PFSK-1 (cell line): Measurements from ENCODE around the gene CEPT1.

Source experiments
- FOXP2 ChIP-seq: optimal IDR thresholded peaks from 2 replicates; pipeline ENCODE3; 2011; ENCODE audit warnings: borderline replicate concordance, control low read depth, inconsistent platforms; ENCODE audit not compliant: insufficient read depth; ENCODE audit errors: extremely low read length, extremely low read depth
- POLR2AphosphoS5 ChIP-seq: IDR thresholded peaks from 2 replicates; pipeline ENCODE4 v1.6.1; 2012; ENCODE audit warnings: low read depth, mild to moderate bottlenecking, control low read depth, low read length, moderate library complexity
- REST ChIP-seq, 2 experiments: IDR thresholded peaks; 2 replicates each; pipeline versions ENCODE4 v1.6.1 to v1.8.0; 2011 to 2012; ENCODE audit warnings: low read depth in 2 of 2, low read length in 2 of 2, control low read depth in 1 of 2, inconsistent platforms in 1 of 2, mild to moderate bottlenecking in 1 of 2, moderate library complexity in 1 of 2; ENCODE audit not compliant: insufficient read depth in 1 of 2
- SIN3A ChIP-seq: IDR thresholded peaks from 2 replicates; pipeline ENCODE4 v1.6.1; 2012; ENCODE audit warnings: mild to moderate bottlenecking, low read length, moderate library complexity, borderline replicate concordance; ENCODE audit not compliant: insufficient read depth
- TAF1 ChIP-seq: IDR thresholded peaks from 2 replicates; pipeline ENCODE4 v1.6.1; 2012; ENCODE audit warnings: low read length, control low read depth, borderline replicate concordance; ENCODE audit not compliant: insufficient read depth

GRCh38 chr1:111183308-111184069 lies 43.5 kb downstream of the CEPT1 start:
- no peak for TF ChIP-seq REST (IDR thresholded peaks at IDR 0.05; ENCODE audit: insufficient read depth in 1 of 2, low read depth in 2 of 2, low read length in 2 of 2)
- no peak for TF ChIP-seq SIN3A
- no peak for TF ChIP-seq TAF1
- no peak for TF ChIP-seq POLR2AphosphoS5
- TF ChIP-seq FOXP2 = no peak
